ENCODE results near the gene ARID5B. TPM values are rescaled to one million over a fixed set of nuclear protein-coding genes. Genes with fewer than 3 reads are reported as not detected.

ARID5B gene
- polyA plus RNA-seq, 3 donors: 1.00 to 2.5 (median 1.5) TPM

GRCh38 chr10:61962971-61963370, 61.5 kb downstream of the ARID5B start:
- Histone ChIP-seq H3K4me2 (replicated peaks; ENCODE audit: extremely low read depth, low read length, poor library complexity, severe bottlenecking) (no peak overlapping the region), H3K79me2 (ENCODE audit: insufficient read depth, low read length) (no peaks in the 10 kb centered on the region), H3K27ac (ENCODE audit: low read depth in 1 of 2, low read length in 2 of 2) (no peak overlapping the region), H2AFZ (ENCODE audit: insufficient read depth, low read depth, low read length, poor library complexity, severe bottlenecking) (no peak overlapping the region), H3K4me3 (replicated peaks in 1 of 3; ENCODE audit: low read depth in 2 of 3, low read length in 3 of 3) (no peak overlapping the region), H3K9me3 (replicated peaks in 1 of 2; ENCODE audit: control insufficient read depth in 1 of 2, insufficient read depth in 1 of 2, low read length in 2 of 2) (peaks cover 0 to 4% of the 10 kb centered on the region in 2 donors), H3K4me1 (ENCODE audit: control insufficient read depth in 1 of 2, insufficient read depth in 2 of 2, low read length in 2 of 2) (peaks cover 11 to 23% of the 10 kb centered on the region in 2 donors), H4K20me1 (ENCODE audit: insufficient read depth, low read length) (no peaks in the 10 kb centered on the region), H3K36me3 (replicated peaks in 1 of 2; ENCODE audit: control insufficient read depth in 1 of 2, insufficient read depth in 2 of 2, low read length in 2 of 2) (no peaks in the 10 kb centered on the region), H3K27me3 (ENCODE audit: control insufficient read depth in 2 of 2, insufficient read depth in 2 of 2, low read length in 2 of 2) (no peaks in the 10 kb centered on the region), H3K9ac (ENCODE audit: insufficient read depth, low read length, poor library complexity, severe bottlenecking) (no peak overlapping the region)
- WGBS (ENCODE audit: insufficient coverage): no CpG with 5 or more reads among the region's 4 CpGs
- Mint-ChIP-seq H3K36me3 (peaks cover 6 to 18% of the 10 kb centered on the region in 2 donors), H3K27me3 (ENCODE audit: low read depth in 3 of 3) (no peaks in the 10 kb centered on the region), H3K4me1 (peaks cover 24% of the 10 kb centered on the region), H3K9me3 (peaks cover 0 to 2% (median 0%) of the 10 kb centered on the region in 7 donors), H3K4me3 (no peak overlapping the region), H3K27ac (peak overlapping the region in 3 of 7 donors; percentile 58 to 79 (median 72))
- DNase-seq: no peak
- TF ChIP-seq CTCF (IDR thresholded peaks at IDR 0.05): no peak
- intact Hi-C loops (cut with micrococcal nuclease): no loop called here

- Histone ChIP-seq H4K20me1 (ENCODE audit: insufficient read depth, low read length) (no peaks in the 10 kb centered on the region), H3K27ac (ENCODE audit: low read depth in 1 of 2, low read length in 2 of 2) (no peak overlapping the region), H3K27me3 (ENCODE audit: control insufficient read depth in 2 of 2, insufficient read depth in 2 of 2, low read length in 2 of 2) (no peaks in the 10 kb centered on the region), H2AFZ (ENCODE audit: insufficient read depth, low read depth, low read length, poor library complexity, severe bottlenecking) (no peak overlapping the region), H3K4me3 (replicated peaks in 1 of 3; ENCODE audit: low read depth in 2 of 3, low read length in 3 of 3) (no peak overlapping the region), H3K9me3 (replicated peaks in 1 of 2; ENCODE audit: control insufficient read depth in 1 of 2, insufficient read depth in 1 of 2, low read length in 2 of 2) (peaks cover 0 to 4% of the 10 kb centered on the region in 2 donors), H3K36me3 (replicated peaks in 1 of 2; ENCODE audit: control insufficient read depth in 1 of 2, insufficient read depth in 2 of 2, low read length in 2 of 2) (no peaks in the 10 kb centered on the region), H3K9ac (ENCODE audit: insufficient read depth, low read length, poor library complexity, severe bottlenecking) (no peak overlapping the region), H3K79me2 (ENCODE audit: insufficient read depth, low read length) (no peaks in the 10 kb centered on the region), H3K4me2 (replicated peaks; ENCODE audit: extremely low read depth, low read length, poor library complexity, severe bottlenecking) (no peak overlapping the region), H3K4me1 (ENCODE audit: control insufficient read depth in 1 of 2, insufficient read depth in 2 of 2, low read length in 2 of 2) (peaks cover 11 to 23% of the 10 kb centered on the region in 2 donors)
- no peak for TF ChIP-seq CTCF (IDR thresholded peaks at IDR 0.05)
- H3K9me3 Mint-ChIP-seq: peaks cover 0 to 2% (median 0%) of the 10 kb centered on the region in 7 donors
- H3K36me3 Mint-ChIP-seq: peaks cover 8 to 11% of the 10 kb centered on the region in 2 donors
- H3K4me3 Mint-ChIP-seq: no peak overlapping the region
- 100% methylated on average over 1 of the region's 2 CpGs for WGBS (ENCODE audit: insufficient coverage)
- intact Hi-C loops (cut with micrococcal nuclease): no loop called here
- H3K27ac Mint-ChIP-seq: peak overlapping the region in 1 of 7 donors; percentile 72
- no peak for DNase-seq
- no peaks in the 10 kb centered on the region for H3K27me3 Mint-ChIP-seq (ENCODE audit: low read depth in 3 of 3)
- peaks cover 24% of the 10 kb centered on the region for H3K4me1 Mint-ChIP-seq
Measured at GRCh38 chr10:61963669-61964058, 62.2 kb downstream of the ARID5B start.
